ENCODE results near the gene ZNF407.

DNA sequence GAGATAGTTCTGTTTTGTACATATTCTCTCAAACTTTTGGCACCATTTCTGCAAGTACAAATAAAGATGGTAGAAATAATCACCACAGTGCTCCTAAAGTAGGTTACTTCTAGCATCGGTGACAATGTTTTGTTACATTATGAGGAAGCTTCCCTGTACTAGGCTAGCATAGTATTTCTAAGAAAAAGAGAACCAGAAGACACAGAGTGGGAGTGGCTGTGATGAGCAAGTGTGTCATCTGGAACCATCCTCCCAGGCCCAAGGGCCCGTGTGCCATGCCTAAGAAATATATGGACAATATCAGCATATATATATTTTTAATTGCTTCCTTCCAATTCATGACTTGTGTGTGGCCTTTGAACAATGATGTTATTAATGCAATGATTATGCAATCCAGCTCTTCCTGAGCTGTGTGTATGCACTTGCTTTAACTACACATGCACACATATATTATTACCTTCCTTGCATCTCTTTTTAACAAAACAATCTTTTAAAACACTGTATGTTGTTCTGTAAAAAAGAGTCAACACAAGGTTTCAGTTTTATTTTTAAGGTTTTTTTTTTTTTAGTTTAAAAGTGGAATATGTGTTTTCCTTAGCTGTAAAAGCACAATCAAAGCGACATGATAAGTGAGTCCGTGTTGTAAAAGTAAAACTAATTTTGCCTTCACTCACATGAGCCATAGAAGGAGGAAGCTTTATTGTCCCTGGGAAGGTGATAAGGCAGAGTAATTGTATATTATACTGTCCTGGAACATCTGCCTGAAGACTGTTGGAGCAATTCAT is 303.9 kb downstream of the ZNF407 start:
- TF ChIP-seq POLR2A (IDR thresholded peaks at IDR 0.05), result no peak
- TF ChIP-seq, protein P1, sequence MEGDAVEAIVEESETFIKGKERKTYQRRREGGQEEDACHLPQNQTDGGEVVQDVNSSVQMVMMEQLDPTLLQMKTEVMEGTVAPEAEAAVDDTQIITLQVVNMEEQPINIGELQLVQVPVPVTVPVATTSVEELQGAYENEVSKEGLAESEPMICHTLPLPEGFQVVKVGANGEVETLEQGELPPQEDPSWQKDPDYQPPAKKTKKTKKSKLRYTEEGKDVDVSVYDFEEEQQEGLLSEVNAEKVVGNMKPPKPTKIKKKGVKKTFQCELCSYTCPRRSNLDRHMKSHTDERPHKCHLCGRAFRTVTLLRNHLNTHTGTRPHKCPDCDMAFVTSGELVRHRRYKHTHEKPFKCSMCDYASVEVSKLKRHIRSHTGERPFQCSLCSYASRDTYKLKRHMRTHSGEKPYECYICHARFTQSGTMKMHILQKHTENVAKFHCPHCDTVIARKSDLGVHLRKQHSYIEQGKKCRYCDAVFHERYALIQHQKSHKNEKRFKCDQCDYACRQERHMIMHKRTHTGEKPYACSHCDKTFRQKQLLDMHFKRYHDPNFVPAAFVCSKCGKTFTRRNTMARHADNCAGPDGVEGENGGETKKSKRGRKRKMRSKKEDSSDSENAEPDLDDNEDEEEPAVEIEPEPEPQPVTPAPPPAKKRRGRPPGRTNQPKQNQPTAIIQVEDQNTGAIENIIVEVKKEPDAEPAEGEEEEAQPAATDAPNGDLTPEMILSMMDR (IDR thresholded peaks at IDR 0.05), result no peak

All from testis (tissue), 2 donors.